Raji (cell line): ENCODE measurements around the gene MEGF9.

Source experiments
- POLR2A ChIP-seq: IDR thresholded peaks from 2 replicates; pipeline ENCODE4 v1.6.1; 2011; ENCODE audit warnings: low read depth, low read length, control low read depth; ENCODE audit not compliant: insufficient read depth

Gene MEGF9

DNA sequence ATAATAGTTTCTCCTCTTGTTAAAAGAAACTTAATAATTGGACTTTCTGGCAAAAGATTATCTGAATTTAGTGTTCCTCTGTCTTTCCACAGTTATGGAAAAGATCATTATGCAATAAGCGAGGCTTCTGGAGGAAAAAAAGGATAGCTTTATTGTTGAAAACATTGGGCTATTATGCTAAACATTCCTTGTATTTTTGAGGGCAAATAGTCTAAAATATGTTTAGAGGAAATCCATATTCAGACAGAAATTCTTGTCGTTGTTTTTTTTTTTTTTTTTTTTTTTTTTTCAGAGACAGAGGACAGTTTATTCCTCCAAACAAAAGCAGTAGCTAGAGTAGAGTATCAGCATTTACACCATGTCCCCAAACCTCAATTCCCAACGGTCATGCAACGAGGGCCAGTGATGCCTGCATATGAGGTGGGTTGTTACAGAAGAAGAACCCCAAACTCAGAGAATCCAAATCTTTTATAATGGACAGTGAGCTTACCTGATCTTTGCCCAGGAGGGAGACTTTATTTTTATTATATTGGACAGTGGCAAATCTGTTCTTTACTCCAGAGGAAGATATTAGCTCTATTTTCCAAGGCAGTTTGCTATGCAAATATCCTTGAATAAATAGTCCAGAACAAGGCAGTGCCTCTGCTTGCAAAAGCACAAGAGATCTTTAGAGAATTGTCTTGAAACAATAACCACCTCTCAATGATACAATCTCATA, 85.9 kb downstream of the MEGF9 start:
- TF ChIP-seq POLR2A = no peak

DNA sequence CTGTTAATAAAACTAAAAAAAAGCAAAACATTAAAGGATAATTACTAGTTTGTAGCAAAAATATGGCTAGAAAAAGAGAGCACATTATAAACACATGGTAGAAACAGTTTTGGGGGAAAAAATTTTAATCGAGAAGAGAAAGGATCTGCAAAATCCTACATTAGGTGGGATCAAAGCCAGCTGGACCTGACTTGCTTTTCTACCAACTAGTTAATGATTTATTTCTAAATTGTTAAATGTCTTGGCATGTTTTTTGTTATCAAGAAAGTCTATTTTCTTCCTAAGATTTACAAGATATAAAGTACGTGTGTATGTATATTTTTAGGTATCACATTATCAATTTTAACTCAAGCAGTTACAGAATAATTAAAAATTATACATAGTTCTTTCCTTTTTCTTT, 87.2 kb downstream of the MEGF9 start:
- TF ChIP-seq POLR2A = no peak

DNA sequence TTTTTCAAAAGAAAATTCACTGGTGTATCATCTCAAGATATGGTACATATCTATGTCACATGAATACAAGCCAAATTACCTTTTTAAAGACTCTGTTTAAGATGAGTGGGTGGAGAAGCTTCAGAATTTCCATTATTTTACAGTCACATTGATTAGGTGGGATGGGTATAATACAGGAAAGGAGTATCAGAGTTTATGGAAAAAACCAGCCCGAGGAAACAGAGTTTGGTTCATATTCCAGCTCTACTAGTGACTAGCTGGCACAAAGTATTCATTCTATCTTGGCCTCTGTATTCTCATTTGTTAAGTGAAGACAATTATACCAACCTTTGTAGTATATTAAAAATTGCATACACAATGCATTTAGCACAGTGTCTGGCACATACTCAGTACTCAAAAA, 87.8 kb downstream of the MEGF9 start:
- no peak for TF ChIP-seq POLR2A

DNA sequence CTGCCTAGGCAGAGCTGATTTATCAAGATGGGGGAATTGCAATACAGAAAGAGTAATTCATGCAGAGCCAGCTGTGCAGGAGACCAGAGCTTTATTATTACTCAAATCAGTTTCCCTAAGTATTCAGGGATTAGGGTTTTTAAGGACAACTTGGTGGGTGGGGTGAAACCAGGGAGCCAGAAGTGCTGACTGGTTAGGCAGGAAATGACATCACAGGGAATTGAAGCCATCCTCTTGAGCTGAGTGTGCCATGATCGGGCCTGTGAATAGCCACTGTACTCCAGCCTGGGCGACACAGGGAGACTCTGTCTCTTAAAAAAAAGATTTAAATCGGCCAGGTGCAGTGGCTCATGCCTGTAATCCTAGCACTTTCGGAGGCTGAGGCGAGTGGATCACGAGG, 89.0 kb downstream of the MEGF9 start:
- TF ChIP-seq POLR2A = no peak

DNA sequence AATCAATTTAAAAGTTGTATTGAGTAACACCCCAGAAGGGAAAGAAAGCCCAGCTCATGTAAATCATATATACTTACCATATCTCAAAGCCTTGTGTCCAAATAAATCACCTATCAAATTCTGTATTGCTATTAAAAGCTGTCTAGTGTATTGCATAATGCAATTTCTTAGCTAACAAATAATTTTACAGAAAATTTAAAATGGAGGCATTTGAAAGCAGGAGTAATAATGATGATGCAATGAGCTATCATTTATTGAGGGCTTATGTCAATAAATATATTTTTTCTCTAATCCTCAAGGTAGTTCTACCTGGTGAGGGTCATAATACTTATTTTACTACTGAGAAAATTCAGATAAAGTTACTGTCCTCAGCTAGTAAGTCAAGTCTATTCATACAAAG, 91.5 kb downstream of the MEGF9 start:
- no peak for TF ChIP-seq POLR2A

DNA sequence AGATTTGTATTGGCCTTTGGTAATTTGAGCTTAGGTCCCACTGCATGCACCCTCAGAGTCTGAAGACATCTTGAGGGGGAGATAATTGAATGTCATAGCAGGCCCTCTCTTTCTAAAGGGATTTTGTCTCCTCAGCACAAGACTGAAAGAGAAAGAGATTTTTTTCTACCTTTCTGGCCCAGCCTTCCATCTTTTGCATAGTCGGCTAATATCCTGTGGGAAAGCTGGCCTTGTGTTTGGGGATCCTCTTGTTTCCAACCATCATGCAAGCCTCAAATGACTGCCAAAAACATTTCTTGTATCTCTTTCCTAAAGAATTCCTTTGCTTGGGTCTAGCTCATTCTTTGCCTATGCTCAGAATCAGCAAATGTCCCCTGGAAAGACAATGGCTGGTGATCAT, 92.3 kb downstream of the MEGF9 start:
- TF ChIP-seq POLR2A = no peak

DNA sequence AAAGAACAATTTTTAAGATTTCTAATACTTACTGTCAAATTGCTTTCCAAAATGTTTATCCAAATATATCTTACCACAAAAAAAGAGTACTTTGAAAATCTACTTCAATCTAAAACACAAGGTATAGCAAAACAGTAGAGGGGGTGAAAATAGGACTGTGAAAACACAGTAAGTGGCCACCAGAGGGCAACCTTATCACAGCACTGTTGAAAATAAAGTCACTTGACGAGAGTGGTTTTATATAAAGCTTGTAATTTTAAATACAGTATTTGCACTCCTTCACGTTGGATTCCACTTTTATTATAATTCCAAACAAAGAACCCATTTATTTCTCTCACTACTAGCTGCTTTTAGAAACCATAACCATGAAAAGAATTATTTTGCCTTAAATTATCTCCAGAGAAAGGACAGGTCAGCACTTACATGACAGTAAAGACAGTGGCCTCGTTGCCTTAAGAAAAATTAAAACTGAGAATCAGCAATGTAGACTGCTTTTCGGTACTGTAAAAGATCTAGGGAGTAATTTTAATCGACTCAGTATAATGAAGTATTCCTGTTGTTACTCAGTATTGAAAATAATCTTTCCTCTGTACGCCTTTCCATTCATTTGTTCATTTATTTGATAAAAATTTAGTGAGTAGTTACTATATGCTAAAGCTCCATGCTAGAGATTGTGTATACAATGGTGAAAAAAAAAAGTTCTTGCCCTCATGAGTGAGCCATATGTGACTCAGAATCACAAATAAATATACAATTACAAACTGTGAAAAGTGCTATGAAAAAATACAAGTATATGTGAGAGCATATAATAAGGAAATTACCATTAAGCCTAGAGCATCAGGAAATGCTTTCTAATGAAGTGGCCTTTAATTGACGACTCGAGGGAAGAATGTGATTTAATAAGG, 94.3 kb downstream of the MEGF9 start:
- TF ChIP-seq POLR2A = no peak

DNA sequence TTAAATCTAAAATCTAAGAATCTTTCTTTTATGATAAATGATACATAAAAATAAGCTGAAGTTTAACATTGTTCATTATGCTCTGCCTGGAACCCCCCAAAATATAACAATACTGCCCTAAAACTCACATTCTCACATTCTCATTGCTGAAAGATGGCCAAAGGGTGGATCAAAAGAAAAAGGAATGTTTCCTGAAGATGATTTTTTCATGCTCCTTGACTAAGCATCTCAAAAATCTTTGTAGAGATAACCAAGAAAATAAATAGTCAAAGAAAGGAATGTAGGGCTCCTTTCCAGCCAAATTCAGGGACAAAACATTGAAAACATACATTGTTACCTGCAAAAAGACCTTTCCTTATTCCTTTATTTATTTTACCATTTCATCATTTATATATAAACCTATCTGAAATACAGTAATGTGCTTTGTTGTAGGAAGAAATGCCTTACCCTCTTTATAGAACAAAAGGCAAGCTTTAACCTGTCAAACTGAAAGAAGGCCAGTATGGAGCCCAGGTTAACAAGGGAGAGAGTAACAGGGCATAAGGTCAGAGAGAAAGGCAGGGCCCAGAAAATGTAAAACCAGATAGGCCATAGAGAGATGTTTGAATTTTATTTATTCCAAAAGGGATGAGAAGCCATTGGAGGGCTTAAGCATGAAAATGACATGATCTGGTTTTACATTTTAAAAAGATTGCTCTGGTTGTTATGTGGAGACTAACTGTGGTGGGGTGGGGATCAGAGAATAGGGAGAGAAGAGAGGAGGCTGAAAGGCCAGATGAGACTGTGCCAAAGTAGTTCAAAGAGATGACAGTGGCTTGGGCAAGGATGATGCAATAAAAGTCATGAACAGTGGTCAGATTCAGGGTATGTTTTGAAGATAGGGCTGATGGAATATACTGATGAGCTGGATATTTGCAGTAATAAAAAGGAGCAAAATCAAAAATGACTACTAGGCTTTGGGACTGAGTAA, 97.0 kb downstream of the MEGF9 start:
- TF ChIP-seq POLR2A = no peak

DNA sequence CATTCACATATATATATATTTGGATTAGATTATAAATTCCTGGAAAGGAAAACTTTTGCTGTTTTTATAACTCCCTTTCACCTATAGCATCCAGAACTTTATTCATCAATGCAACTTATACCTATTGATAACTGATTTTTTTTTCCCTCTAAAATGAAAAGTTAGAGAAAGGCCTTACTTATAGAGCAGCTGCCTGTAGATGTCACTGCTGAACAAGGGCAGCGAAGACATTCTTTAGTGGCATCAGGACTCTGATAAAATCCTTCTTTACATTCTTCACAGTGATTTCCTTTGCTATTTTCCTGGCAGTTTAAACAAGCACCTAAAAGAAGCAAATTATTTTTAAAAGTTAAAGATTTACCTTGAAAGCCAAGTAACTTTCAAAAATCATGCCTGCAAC, 102.1 kb downstream of the MEGF9 start:
- TF ChIP-seq POLR2A = no peak

DNA sequence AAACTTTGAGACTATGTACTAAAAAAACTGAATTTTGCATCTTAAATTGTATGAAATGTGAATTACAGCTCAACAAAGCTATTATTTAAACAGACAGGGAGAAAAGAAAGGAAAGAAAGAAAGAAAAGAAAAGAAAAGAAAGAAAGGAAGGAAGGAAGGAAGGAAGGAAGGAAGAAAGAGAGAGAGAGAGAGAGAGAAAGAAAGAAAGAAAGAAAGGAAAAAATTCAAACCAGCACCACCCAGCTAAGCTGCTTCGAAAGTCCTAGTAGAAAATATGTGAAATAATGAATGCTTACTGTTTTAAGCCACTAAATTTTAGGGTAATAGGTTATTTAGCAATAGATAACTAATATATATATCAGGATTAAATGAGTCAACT, 102.6 kb downstream of the MEGF9 start:
- TF ChIP-seq POLR2A = no peak

DNA sequence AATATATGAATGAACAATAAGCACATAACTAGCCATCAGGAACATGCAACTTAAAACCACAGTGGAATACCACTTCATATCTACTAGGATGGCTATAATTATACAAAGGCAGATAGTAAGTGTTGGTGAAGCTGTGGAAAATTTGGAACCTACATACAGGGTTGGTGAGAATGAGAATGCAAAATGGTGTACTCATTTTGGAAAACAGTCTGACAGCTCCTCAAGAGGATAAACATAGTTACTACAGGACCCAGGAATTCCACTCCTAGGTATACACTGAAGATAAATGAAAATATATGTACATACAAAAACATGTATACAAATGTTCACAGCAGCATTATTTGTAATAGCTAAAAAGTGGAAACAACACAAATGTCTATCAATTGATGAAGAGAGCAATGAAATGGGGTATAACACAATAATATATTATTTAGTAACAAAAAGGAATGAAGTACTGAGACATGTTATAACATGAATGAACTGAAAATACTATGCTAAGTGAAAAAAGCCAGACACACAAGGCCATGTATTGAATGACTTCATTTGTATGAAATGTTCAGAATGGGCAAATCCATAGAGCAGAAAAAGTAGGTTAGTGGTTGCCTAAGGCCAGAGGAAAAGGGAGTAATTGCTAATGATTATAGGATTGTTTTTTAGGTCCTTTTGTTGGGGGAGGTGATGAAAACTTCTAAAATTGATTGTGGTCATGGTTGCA, 103.1 kb downstream of the MEGF9 start:
- no peak for TF ChIP-seq POLR2A

DNA sequence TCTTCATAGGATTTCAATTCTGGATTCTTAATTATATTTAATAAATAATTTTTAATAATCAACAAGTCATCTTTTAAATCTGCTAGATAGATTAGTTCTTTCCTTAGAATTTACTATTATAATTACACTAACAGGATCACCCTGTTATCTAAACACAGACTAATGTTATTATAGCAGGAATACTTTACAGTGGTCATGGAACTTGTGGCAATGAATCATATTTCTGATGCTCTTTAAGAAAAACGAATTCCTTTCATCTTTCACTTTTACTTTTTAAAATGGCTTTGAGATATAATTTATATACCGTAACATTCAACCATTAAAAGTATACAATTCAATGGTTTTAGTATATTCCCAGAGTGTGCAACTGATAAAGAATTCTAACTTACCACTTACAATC, 104.6 kb downstream of the MEGF9 start:
- no peak for TF ChIP-seq POLR2A

DNA sequence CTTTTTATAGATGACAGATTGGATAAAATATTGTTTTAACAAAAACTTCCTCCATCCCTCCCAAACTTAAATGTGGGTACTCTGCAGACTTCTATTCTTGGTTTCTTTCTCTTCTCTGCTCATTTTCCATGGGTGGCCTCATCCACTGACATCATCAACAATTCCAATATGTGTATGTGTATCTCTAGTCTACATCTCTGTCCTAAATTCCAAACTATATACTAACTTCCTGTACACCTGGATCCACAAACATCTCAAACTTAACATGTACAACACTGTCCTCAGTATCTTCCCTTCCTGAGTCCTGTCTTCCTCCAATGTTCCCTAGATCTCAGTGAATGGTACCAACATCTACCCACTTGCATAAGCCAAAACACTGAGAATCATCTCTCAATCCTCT, 105.8 kb downstream of the MEGF9 start:
- TF ChIP-seq POLR2A = no peak

DNA sequence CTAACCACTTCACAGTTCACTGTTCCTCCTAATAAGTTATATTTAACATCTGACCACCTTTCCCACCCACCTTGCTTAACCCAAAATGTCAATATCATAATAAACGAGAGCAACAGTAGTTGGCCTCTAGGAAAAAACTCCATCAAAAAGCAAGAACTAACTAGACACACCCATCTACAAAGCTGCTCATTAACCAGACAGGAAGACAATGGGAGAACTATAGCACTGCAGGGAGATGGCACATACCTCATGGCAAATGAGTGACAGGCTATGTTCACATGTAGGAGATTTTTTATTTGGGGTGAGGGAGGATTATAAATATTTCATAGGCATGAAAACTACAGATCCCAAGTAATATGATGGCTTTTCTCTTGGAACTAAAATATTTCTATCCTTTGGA, 110.7 kb downstream of the MEGF9 start:
- TF ChIP-seq POLR2A = no peak

DNA sequence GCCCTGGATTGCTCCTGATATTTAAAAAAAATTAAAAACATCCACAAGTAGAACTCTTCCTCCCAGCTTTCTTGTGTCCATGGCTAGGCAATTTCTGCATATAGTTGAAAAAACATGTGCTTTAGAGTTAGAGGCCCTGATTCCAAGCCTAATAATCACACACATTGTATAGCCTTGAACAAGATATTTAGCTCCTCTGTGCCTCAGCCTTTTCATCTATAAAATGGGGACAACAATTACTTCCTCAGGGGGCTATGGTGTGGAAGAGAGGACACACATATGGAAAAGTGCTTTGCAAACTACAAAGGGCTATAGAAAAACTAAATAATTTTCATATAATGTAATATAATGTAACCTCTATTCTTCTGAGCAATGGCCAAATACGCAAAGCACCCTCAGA, 111.3 kb downstream of the MEGF9 start:
- no peak for TF ChIP-seq POLR2A
